GM21423 (cell line): Measurements from ENCODE around the gene GPR25.
"Not testable (repeated sequence)": the region's sequence is repeated elsewhere in the genome, so short reads cannot be mapped to it uniquely, and the experiment has no call there.

Experiments
- ATAC-seq: cut with Tn5 transposase; IDR thresholded peaks from one replicate; pipeline ENCODE4 v1.9.1; 2021; ENCODE audit warnings: mild to moderate bottlenecking, moderate library complexity; ENCODE audit not compliant: unreplicated experiment

Gene GPR25

GRCh38 chr1:200911361-200911760 is 38.6 kb downstream of the GPR25 start:
- no peak for ATAC-seq

GRCh38 chr1:200911936-200912335 is 39.2 kb downstream of the GPR25 start:
- ATAC-seq, result not testable (repeated sequence)

GRCh38 chr1:200912737-200913407 is 40.1 kb downstream of the GPR25 start:
- ATAC-seq, result no peak

GRCh38 chr1:200916152-200916551 is 43.4 kb downstream of the GPR25 start:
- ATAC-seq, result no peak

GRCh38 chr1:200916681-200917080 is 43.9 kb downstream of the GPR25 start:
- ATAC-seq, result no peak

GRCh38 chr1:200917291-200917817 is 44.6 kb downstream of the GPR25 start:
- no peak for ATAC-seq

GRCh38 chr1:200918006-200918405 is 45.2 kb downstream of the GPR25 start:
- ATAC-seq, result no peak

- ATAC-seq, result no peak
Observed at GRCh38 chr1:200919386-200919785, 46.6 kb downstream of the GPR25 start.

- ATAC-seq, result no peak
Observed at GRCh38 chr1:200921571-200922110, 48.9 kb downstream of the GPR25 start.

- ATAC-seq, result no peak
Observed at GRCh38 chr1:200922406-200922805, 49.6 kb downstream of the GPR25 start.

GRCh38 chr1:200923601-200924000 is 50.8 kb downstream of the GPR25 start:
- no peak for ATAC-seq
